PC-9 (cell line): Measurements from ENCODE around the gene MXD1. TPM values are rescaled to one million over a fixed set of nuclear protein-coding genes. Genes with fewer than 3 reads are reported as not detected.
A peak's percentile ranks its signal among the peaks of the same experiment; 100 is the strongest.

ENCODE experiments used
- BruUV-seq: library from RNA; stranded (reverse); fragments of 400-500 nt; replicated peaks from 2 replicates; lab custom pipeline; 2021; lab: Mats Ljungman, UMichigan
- CTCF ChIA-PET: fragments of 300-600 bp; sonication (Branson Sonifier 250); formaldehyde crosslinking; loops from one replicate; lab custom pipeline; 2022; ENCODE audit warnings: antibody characterized with exemption; lab: Charles Lee
- POLR2A ChIA-PET: fragments of 300-600 bp; sonication (Branson Sonifier 250); formaldehyde crosslinking; loops from one replicate; lab custom pipeline; 2022; ENCODE audit warnings: antibody characterized with exemption; ENCODE audit not compliant: unreplicated experiment; lab: Charles Lee
- DNase-seq, 2 experiments: peaks; one replicate each; pipeline versions ENCODE4 v3.0.0 to v3.0.0-alpha.2; 2015 to 2022; ENCODE audit warnings: mixed read lengths in 1 of 2
- H2AFZ ChIP-seq: fragments of 200-600 bp; sonication (generic); 2 replicates; pipeline ENCODE4 v1.8.1; 2017; ENCODE audit warnings: antibody characterized with exemption
- H3F3A ChIP-seq: fragments of 200-600 bp; sonication (generic); 2 replicates; pipeline ENCODE4 v1.8.1; 2017; ENCODE audit warnings: antibody characterized with exemption, mild to moderate bottlenecking, low read depth; ENCODE audit not compliant: insufficient read depth
- H3K27ac ChIP-seq: fragments of 200-600 bp; sonication (generic); 2 replicates; pipeline ENCODE4 v1.6.1; 2016; ENCODE audit warnings: mixed run types
- H3K27me3 ChIP-seq: fragments of 200-600 bp; sonication (generic); 2 replicates; pipeline ENCODE4 v1.6.1; 2016; ENCODE audit warnings: low read depth, mixed run types; ENCODE audit not compliant: insufficient read depth
- H3K36me3 ChIP-seq: fragments of 200-600 bp; sonication (generic); 2 replicates; pipeline ENCODE4 v1.6.1; 2016; ENCODE audit warnings: low read depth, mixed run types
- H3K4me1 ChIP-seq: fragments of 200-600 bp; sonication (generic); replicated peaks from 2 replicates; pipeline ENCODE4 v1.6.1; 2016; ENCODE audit warnings: mixed run types; ENCODE audit not compliant: insufficient read depth
- H3K4me2 ChIP-seq: fragments of 200-600 bp; sonication (generic); 2 replicates; pipeline ENCODE4 v1.6.1; 2017; ENCODE audit warnings: mixed run types
- H3K4me3 ChIP-seq: fragments of 200-600 bp; sonication (generic); 2 replicates; pipeline ENCODE4 v1.6.1; 2016; ENCODE audit warnings: mixed run types
- H3K79me2 ChIP-seq: fragments of 200-600 bp; sonication (generic); 2 replicates; pipeline ENCODE4 v1.6.1; 2017; ENCODE audit warnings: low read depth, mixed run types
- H3K9me2 ChIP-seq: fragments of 200-600 bp; sonication (generic); 2 replicates; pipeline ENCODE4 v1.8.1; 2017; ENCODE audit warnings: mild to moderate bottlenecking; ENCODE audit not compliant: insufficient read depth
- H3K9me3 ChIP-seq: fragments of 200-600 bp; sonication (generic); 2 replicates; pipeline ENCODE4 v1.8.1; 2016; ENCODE audit warnings: low read depth; ENCODE audit not compliant: insufficient read depth
- H4K20me1 ChIP-seq: fragments of 200-600 bp; sonication (generic); 2 replicates; pipeline ENCODE4 v1.8.1; 2017; ENCODE audit not compliant: insufficient read depth
- EZH2 ChIP-seq: fragments of 200-600 bp; sonication (generic); IDR thresholded peaks from 2 replicates; pipeline ENCODE4 v1.8.0; 2017; ENCODE audit warnings: antibody characterized with exemption, low read depth
- intact Hi-C: fragments of 100-400 bp; cut with micrococcal nuclease; formaldehyde crosslinking; loops from one replicate; pipeline ENCODE4 v1.10.0; 2022; ENCODE audit not compliant: unreplicated experiment
- total RNA-seq: library from RNA; stranded (reverse); gene quantifications from 2 replicates; pipeline ENCODE4 v1.2.3, GENCODE V29; 2021
- TF ChIP-seq, protein P1 (sequence below): fragments of 200-600 bp; sonication (generic); conservative IDR thresholded peaks from 2 replicates; pipeline ENCODE4 v1.6.1; 2017; ENCODE audit warnings: mixed run types, antibody characterized with exemption, mild to moderate bottlenecking, moderate library complexity

The MXD1 gene
- total RNA-seq, 1 experiment from 2014 or later = 8.8 TPM

GRCh38 chr2:69943000-69943842 lies 28.3 kb downstream of the MXD1 start:
- Histone ChIP-seq H3K4me2 (no peak overlapping the region), H4K20me1 (no peaks in the 10 kb centered on the region), H2AFZ (no peak overlapping the region), H3K9me2 (no peaks in the 10 kb centered on the region), H3F3A (peaks cover 45% of the 10 kb centered on the region), H3K36me3 (peaks cover 24% of the 10 kb centered on the region), H3K4me3 (no peak overlapping the region), H3K79me2 (no peaks in the 10 kb centered on the region), H3K27ac (0 out of 2 replicates have a peak overlapping the region, but pooled peaks have one; percentile 17), H3K9me3 (no peaks in the 10 kb centered on the region), H3K4me1 (peaks cover 56% of the 10 kb centered on the region), H3K27me3 (no peaks in the 10 kb centered on the region)
- intact Hi-C loops = no loop called here
- TF ChIP-seq, protein P1, sequence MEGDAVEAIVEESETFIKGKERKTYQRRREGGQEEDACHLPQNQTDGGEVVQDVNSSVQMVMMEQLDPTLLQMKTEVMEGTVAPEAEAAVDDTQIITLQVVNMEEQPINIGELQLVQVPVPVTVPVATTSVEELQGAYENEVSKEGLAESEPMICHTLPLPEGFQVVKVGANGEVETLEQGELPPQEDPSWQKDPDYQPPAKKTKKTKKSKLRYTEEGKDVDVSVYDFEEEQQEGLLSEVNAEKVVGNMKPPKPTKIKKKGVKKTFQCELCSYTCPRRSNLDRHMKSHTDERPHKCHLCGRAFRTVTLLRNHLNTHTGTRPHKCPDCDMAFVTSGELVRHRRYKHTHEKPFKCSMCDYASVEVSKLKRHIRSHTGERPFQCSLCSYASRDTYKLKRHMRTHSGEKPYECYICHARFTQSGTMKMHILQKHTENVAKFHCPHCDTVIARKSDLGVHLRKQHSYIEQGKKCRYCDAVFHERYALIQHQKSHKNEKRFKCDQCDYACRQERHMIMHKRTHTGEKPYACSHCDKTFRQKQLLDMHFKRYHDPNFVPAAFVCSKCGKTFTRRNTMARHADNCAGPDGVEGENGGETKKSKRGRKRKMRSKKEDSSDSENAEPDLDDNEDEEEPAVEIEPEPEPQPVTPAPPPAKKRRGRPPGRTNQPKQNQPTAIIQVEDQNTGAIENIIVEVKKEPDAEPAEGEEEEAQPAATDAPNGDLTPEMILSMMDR = no peak
- no peak for TF ChIP-seq EZH2
- DNase-seq = no peak
- BruUV-seq = no TSS peak
- ChIA-PET POLR2A (no interaction called here), CTCF (no interaction called here)

DNA sequence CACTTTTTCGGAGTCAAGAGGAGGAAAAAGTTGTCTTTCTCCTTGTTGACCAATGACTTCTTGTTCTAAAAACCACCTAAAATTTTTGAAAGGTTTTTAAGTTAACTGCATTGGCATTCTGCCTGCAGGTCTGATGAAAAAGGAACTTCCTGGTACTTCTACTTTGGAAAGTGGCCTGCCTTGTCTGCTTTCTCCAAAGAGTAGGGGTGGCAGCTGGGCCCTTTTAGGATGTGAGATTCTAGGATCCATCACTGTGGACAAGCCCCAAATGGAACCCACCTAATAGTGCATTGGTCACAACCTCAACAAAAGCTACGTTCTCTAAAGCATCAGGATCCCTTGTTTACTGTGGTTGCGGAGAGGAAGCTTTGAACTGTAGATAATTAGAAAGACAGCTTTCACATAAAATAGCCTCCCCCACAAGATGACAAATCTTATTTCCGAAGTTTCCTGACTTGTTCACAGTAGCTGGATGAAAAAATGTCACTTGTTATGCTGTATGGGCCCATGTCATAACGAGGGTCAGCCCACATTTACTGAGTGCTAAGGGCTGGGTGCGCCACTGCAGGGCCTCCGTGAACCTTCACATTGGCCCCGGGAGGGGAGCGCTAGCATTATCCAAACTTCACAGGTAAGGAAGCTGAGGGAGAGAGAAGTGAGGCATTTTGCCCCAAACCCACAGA lies 29.1 kb downstream of the MXD1 start:
- no peak overlapping the region for H3K4me3 ChIP-seq
- peak overlapping the region; percentile 98; the same call in 1 of the 2 replicates for H3K27ac ChIP-seq
- H3K9me3 ChIP-seq = no peaks in the 10 kb centered on the region
- no peaks in the 10 kb centered on the region for H4K20me1 ChIP-seq
- no peaks in the 10 kb centered on the region for H3K9me2 ChIP-seq
- H3K79me2 ChIP-seq = no peaks in the 10 kb centered on the region
- no peak for DNase-seq
- peaks cover 64% of the 10 kb centered on the region for H3K4me1 ChIP-seq
- no peak overlapping the region for H3K4me2 ChIP-seq
- CTCF ChIA-PET = interaction anchor here (0.6 kb wide), 1 partner anchor 34 kb away, joined by 9 read pairs; no protein-coding TSS in a partner anchor
- peaks cover 17% of the 10 kb centered on the region for H3K36me3 ChIP-seq
- no TSS peak for BruUV-seq
- TF ChIP-seq, protein P1 = no peak
- intact Hi-C loops = no loop called here
- POLR2A ChIA-PET = no interaction called here
- no peak overlapping the region for H2AFZ ChIP-seq
- H3F3A ChIP-seq = peaks cover 50% of the 10 kb centered on the region
- H3K27me3 ChIP-seq = no peaks in the 10 kb centered on the region

GRCh38 chr2:69944756-69945155 lies 29.8 kb downstream of the MXD1 start:
- TF ChIP-seq EZH2 = no peak
- TF ChIP-seq, protein P1 = no peak
- Histone ChIP-seq H2AFZ (no peak overlapping the region), H3K36me3 (peaks cover 11% of the 10 kb centered on the region; the same call in 1 of the 2 replicates), H3K27ac (peak overlapping the region; percentile 98; the same call in 1 of the 2 replicates), H3K4me3 (no peak overlapping the region), H3K79me2 (no peaks in the 10 kb centered on the region), H3F3A (peaks cover 57% of the 10 kb centered on the region), H3K9me3 (no peaks in the 10 kb centered on the region), H4K20me1 (no peaks in the 10 kb centered on the region), H3K4me2 (no peak overlapping the region), H3K27me3 (no peaks in the 10 kb centered on the region), H3K4me1 (peaks cover 70% of the 10 kb centered on the region), H3K9me2 (no peaks in the 10 kb centered on the region)
- DNase-seq = no peak
- intact Hi-C loops = loop anchor here (5.0 kb wide), 1 partner anchor 43 kb away; no protein-coding TSS in a partner anchor
- ChIA-PET POLR2A (no interaction called here), CTCF (interaction anchor here (0.6 kb wide), 1 partner anchor 33 kb away, joined by 9 read pairs; no protein-coding TSS in a partner anchor)
- BruUV-seq = no TSS peak
